Stromal cell of bone marrow (primary cell): Measurements from ENCODE around the gene RDH11.
"Not testable (repeated sequence)": the region's sequence is repeated elsewhere in the genome, so short reads cannot be mapped to it uniquely, and the experiment has no call there.

Source experiments
- DNase-seq: peaks from one replicate; pipeline ENCODE4 v3.0.0-alpha.2; 2012; ENCODE audit warnings: low read depth

The RDH11 gene

GRCh38 chr14:67704484-67705089 is 9.0 kb upstream of the RDH11 start:
- peak; percentile 37 for DNase-seq

- DNase-seq, result no peak
These were observed 8.4 kb upstream of the RDH11 start for GRCh38 chr14:67703997-67704396.

- DNase-seq, result not testable (repeated sequence)
These were observed 5.9 kb upstream of the RDH11 start, which contains the start of gene RDH12 for GRCh38 chr14:67701492-67701891. TSS of gene RDH12 (plus strand) at chr14:67701886. CDS start at chr14:67722643, 20,757 bp downstream.

- no peak for DNase-seq
These were observed 2.6 kb upstream of the RDH11 start for GRCh38 chr14:67698179-67698578.

- DNase-seq, result no peak
These were observed 1.4 kb upstream of the RDH11 start for GRCh38 chr14:67697006-67697405.

GRCh38 chr14:67694791-67695393 is 672 bp downstream of the RDH11 start:
- DNase-seq, result peak; percentile 87

GRCh38 chr14:67690011-67690410 is 5.6 kb downstream of the RDH11 start:
- DNase-seq, result no peak

GRCh38 chr14:67683842-67684241 is 11.7 kb downstream of the RDH11 start:
- no peak for DNase-seq

GRCh38 chr14:67680941-67681340 is 14.6 kb downstream of the RDH11 start:
- no peak for DNase-seq

GRCh38 chr14:67680121-67680602 is 15.4 kb downstream of the RDH11 start:
- peak; percentile 62 for DNase-seq

GRCh38 chr14:67679006-67679405 is 16.6 kb downstream of the RDH11 start:
- DNase-seq, result no peak

GRCh38 chr14:67675219-67675582 is 20.4 kb downstream of the RDH11 start:
- DNase-seq, result no peak

- DNase-seq, result peak; percentile 51
These were observed 20.9 kb downstream of the RDH11 start, which contains the start of gene VTI1B for GRCh38 chr14:67674480-67675218. TSS of gene VTI1B (minus strand) at chr14:67674632. CDS start at chr14:67674489, 143 bp downstream.

- no peak for DNase-seq
These were observed 21.5 kb downstream of the RDH11 start for GRCh38 chr14:67674139-67674479.

- no peak for DNase-seq
These were observed 22.1 kb downstream of the RDH11 start for GRCh38 chr14:67673451-67673850.

- no peak for DNase-seq
These were observed 27.0 kb downstream of the RDH11 start for GRCh38 chr14:67668559-67668958.

GRCh38 chr14:67666750-67667449 is 28.7 kb downstream of the RDH11 start:
- DNase-seq, result peak; percentile 51

GRCh38 chr14:67665868-67666267 is 29.7 kb downstream of the RDH11 start:
- peak; percentile 77 for DNase-seq

- no peak for DNase-seq
These were observed 31.9 kb downstream of the RDH11 start for GRCh38 chr14:67663633-67664032.

- no peak for DNase-seq
These were observed 41.8 kb downstream of the RDH11 start for GRCh38 chr14:67653651-67654280.

GRCh38 chr14:67652189-67652588 is 43.4 kb downstream of the RDH11 start:
- DNase-seq, result no peak

- peak; percentile 74 for DNase-seq
These were observed 44.9 kb downstream of the RDH11 start for GRCh38 chr14:67650694-67651093.
